Activated CD8-positive, alpha-beta memory T cell treated with anti-CD3 and anti-CD28 coated beads for 1 hour (primary cell): ENCODE data around the gene NADSYN1.

Source experiments
- DNase-seq, 2 donors: peaks; one replicate each; pipeline ENCODE4 v3.0.0-alpha.2; 2020; ENCODE audit warnings: low read depth in 1 of 2; ENCODE audit errors: extremely low read depth in 1 of 2

NADSYN1 gene

GRCh38 chr11:71472941-71473792, 20.2 kb downstream of the NADSYN1 start:
- DNase-seq: no peak

GRCh38 chr11:71473793-71474080, 20.7 kb downstream of the NADSYN1 start:
- DNase-seq: no peak

- DNase-seq: no peak
These were observed 21.3 kb downstream of the NADSYN1 start for GRCh38 chr11:71474141-71474770.

- no peak for DNase-seq
These were observed 21.9 kb downstream of the NADSYN1 start for GRCh38 chr11:71474771-71475483.

- DNase-seq: no peak
These were observed 23.0 kb downstream of the NADSYN1 start for GRCh38 chr11:71476031-71476430.

GRCh38 chr11:71476926-71477640, 24.1 kb downstream of the NADSYN1 start:
- no peak for DNase-seq

- DNase-seq: no peak
These were observed 24.9 kb downstream of the NADSYN1 start for GRCh38 chr11:71477641-71478527.

GRCh38 chr11:71478528-71478840, 25.5 kb downstream of the NADSYN1 start:
- no peak for DNase-seq

GRCh38 chr11:71481101-71481960, 28.3 kb downstream of the NADSYN1 start:
- DNase-seq: no peak

- DNase-seq: no peak
These were observed 29.2 kb downstream of the NADSYN1 start for GRCh38 chr11:71482216-71482615.

GRCh38 chr11:71482746-71483364, 29.9 kb downstream of the NADSYN1 start:
- DNase-seq: no peak

- DNase-seq: no peak
These were observed 30.7 kb downstream of the NADSYN1 start for GRCh38 chr11:71483692-71484091.

- DNase-seq: no peak
These were observed 31.5 kb downstream of the NADSYN1 start for GRCh38 chr11:71484248-71485062.

- DNase-seq: no peak
These were observed 32.0 kb downstream of the NADSYN1 start for GRCh38 chr11:71485063-71485399.

GRCh38 chr11:71485466-71485865, 32.5 kb downstream of the NADSYN1 start:
- DNase-seq: no peak

- no peak for DNase-seq
These were observed 33.3 kb downstream of the NADSYN1 start for GRCh38 chr11:71486320-71486719.

GRCh38 chr11:71488681-71489270, 35.8 kb downstream of the NADSYN1 start:
- DNase-seq: no peak
